Activated T-helper 1 cell treated with anti-CD3 and anti-CD28 coated beads, Interleukin-2, amount 50 U/mL, for 16 hours (primary cell): ENCODE data around the gene CWF19L1.
A peak's percentile ranks its signal among the peaks of the same experiment; 100 is the strongest.

Experiments
- DNase-seq, 2 donors: peaks; one replicate each; pipeline ENCODE4 v3.0.0-alpha.2; 2020; ENCODE audit warnings: low read depth in 1 of 2, low spot score in 1 of 2

CWF19L1 gene

GRCh38 chr10:100253041-100253440 lies 14.4 kb downstream of the CWF19L1 start:
- DNase-seq: no peak

- no peak for DNase-seq
These were observed 18.6 kb downstream of the CWF19L1 start for GRCh38 chr10:100248820-100249219.

GRCh38 chr10:100245484-100246220 lies 21.8 kb downstream of the CWF19L1 start:
- no peak for DNase-seq

GRCh38 chr10:100239851-100240250 lies 27.6 kb downstream of the CWF19L1 start:
- no peak for DNase-seq

GRCh38 chr10:100238429-100238828 lies 29.0 kb downstream of the CWF19L1 start:
- no peak for DNase-seq

- DNase-seq: no peak
These were observed 35.3 kb downstream of the CWF19L1 start for GRCh38 chr10:100232101-100232500.

- no peak for DNase-seq
These were observed 37.5 kb downstream of the CWF19L1 start for GRCh38 chr10:100229819-100230422.

GRCh38 chr10:100223879-100224278 lies 43.6 kb downstream of the CWF19L1 start:
- no peak for DNase-seq

GRCh38 chr10:100222529-100222928 lies 44.9 kb downstream of the CWF19L1 start:
- DNase-seq: no peak

- no peak for DNase-seq
These were observed 51.4 kb downstream of the CWF19L1 start for GRCh38 chr10:100216006-100216405.

GRCh38 chr10:100209303-100209702 lies 58.1 kb downstream of the CWF19L1 start:
- DNase-seq: no peak

- no peak for DNase-seq
These were observed 59.2 kb downstream of the CWF19L1 start for GRCh38 chr10:100208276-100208675.

- no peak for DNase-seq
These were observed 63.1 kb downstream of the CWF19L1 start for GRCh38 chr10:100204370-100204769.

GRCh38 chr10:100201549-100201948 lies 65.9 kb downstream of the CWF19L1 start:
- no peak for DNase-seq

- no peak for DNase-seq
These were observed 72.7 kb downstream of the CWF19L1 start for GRCh38 chr10:100194711-100195110.

GRCh38 chr10:100192350-100192749 lies 75.1 kb downstream of the CWF19L1 start:
- no peak for DNase-seq

GRCh38 chr10:100186253-100187212 lies 80.9 kb downstream of the CWF19L1 start:
- DNase-seq: no peak

GRCh38 chr10:100185364-100186252 lies 81.8 kb downstream of the CWF19L1 start, which contains the start of gene ERLIN1:
Gene ERLIN1, minus strand, starts transcription at chr10:100186029. Its CDS starts 403 bp downstream, at chr10:100185626.
- peak; percentile 80 to 88 for DNase-seq

GRCh38 chr10:100184840-100185239 lies 82.6 kb downstream of the CWF19L1 start:
- no peak for DNase-seq

GRCh38 chr10:100184426-100184825 lies 83.0 kb downstream of the CWF19L1 start:
- DNase-seq: no peak

- DNase-seq: no peak
These were observed 84.0 kb downstream of the CWF19L1 start for GRCh38 chr10:100183481-100183880.
